BJ (cell line): ENCODE data around the gene HOXA10. TPM values are rescaled to one million over a fixed set of nuclear protein-coding genes. Genes with fewer than 3 reads are reported as not detected.
A peak's percentile ranks its signal among the peaks of the same experiment; 100 is the strongest.

ENCODE experiments used
- CTCF ChIA-PET: fragments of 350-600 bp; formaldehyde crosslinking; extraction: SDS; loops from one replicate; lab custom pipeline; 2021; ENCODE audit warnings: antibody characterized with exemption, inconsistent platforms; lab: Yijun Ruan, JAX
- POLR2A ChIA-PET: fragments of 300-600 bp; sonication (Branson Sonifier 250); formaldehyde crosslinking; extraction: SDS; loops from one replicate; lab custom pipeline; 2021; ENCODE audit warnings: antibody characterized with exemption; lab: Charles Lee
- DNase-seq: peaks from one replicate; pipeline ENCODE4 v3.0.0-alpha.2; 2011; ENCODE audit warnings: low read depth
- H3K27me3 ChIP-seq: 2 replicates; pipeline ENCODE4 v1.6.0; 2011; ENCODE audit warnings: low read length; ENCODE audit not compliant: control insufficient read depth, insufficient read depth
- H3K36me3 ChIP-seq: 2 replicates; pipeline ENCODE4 v1.5.1; 2011; ENCODE audit warnings: low read length; ENCODE audit not compliant: control insufficient read depth, insufficient read depth
- H3K4me3 ChIP-seq: 2 replicates; pipeline ENCODE4 v1.5.1; 2011; ENCODE audit warnings: low read depth, mild to moderate bottlenecking, control low read depth, low read length
- polyA plus RNA-seq: library from polyadenylated mRNA; depleted of rRNA; stranded (reverse); fragments of >200 nt; gene quantifications from 2 replicates; pipeline ENCODE4 v1.2.3, GENCODE V29; 2011
- TF ChIP-seq, protein P1 (sequence below): IDR thresholded peaks from 2 replicates; pipeline ENCODE4 v1.5.1; 2011; ENCODE audit warnings: low read depth, mild to moderate bottlenecking, control low read depth, inconsistent platforms, low read length, moderate library complexity; ENCODE audit not compliant: insufficient read depth

HOXA10 gene
- polyA plus RNA-seq, 1 experiment: 54.7 TPM

GRCh38 chr7:27142580-27143022 is 31.5 kb downstream of the HOXA10 start:
- ChIA-PET POLR2A (interaction anchor here (0.6 kb wide), 1 partner anchor 431 kb away, joined by 3 read pairs; no protein-coding TSS in a partner anchor), CTCF (interaction anchor here (0.9 to 5.9 kb wide), 15 partner anchors 8 to 777 kb away, joined by 4 to 59 read pairs (median 11); partner anchors contain the start of genes HOXA3, HOXA4 and HOXA7)
- H3K27me3 ChIP-seq: no peaks in the 10 kb centered on the region
- DNase-seq: no peak
- H3K4me3 ChIP-seq: peak overlapping the region; percentile 50
- TF ChIP-seq, protein P1, sequence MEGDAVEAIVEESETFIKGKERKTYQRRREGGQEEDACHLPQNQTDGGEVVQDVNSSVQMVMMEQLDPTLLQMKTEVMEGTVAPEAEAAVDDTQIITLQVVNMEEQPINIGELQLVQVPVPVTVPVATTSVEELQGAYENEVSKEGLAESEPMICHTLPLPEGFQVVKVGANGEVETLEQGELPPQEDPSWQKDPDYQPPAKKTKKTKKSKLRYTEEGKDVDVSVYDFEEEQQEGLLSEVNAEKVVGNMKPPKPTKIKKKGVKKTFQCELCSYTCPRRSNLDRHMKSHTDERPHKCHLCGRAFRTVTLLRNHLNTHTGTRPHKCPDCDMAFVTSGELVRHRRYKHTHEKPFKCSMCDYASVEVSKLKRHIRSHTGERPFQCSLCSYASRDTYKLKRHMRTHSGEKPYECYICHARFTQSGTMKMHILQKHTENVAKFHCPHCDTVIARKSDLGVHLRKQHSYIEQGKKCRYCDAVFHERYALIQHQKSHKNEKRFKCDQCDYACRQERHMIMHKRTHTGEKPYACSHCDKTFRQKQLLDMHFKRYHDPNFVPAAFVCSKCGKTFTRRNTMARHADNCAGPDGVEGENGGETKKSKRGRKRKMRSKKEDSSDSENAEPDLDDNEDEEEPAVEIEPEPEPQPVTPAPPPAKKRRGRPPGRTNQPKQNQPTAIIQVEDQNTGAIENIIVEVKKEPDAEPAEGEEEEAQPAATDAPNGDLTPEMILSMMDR: no peak
- peaks cover 1% of the 10 kb centered on the region; the same call in 1 of the 2 replicates for H3K36me3 ChIP-seq

DNA sequence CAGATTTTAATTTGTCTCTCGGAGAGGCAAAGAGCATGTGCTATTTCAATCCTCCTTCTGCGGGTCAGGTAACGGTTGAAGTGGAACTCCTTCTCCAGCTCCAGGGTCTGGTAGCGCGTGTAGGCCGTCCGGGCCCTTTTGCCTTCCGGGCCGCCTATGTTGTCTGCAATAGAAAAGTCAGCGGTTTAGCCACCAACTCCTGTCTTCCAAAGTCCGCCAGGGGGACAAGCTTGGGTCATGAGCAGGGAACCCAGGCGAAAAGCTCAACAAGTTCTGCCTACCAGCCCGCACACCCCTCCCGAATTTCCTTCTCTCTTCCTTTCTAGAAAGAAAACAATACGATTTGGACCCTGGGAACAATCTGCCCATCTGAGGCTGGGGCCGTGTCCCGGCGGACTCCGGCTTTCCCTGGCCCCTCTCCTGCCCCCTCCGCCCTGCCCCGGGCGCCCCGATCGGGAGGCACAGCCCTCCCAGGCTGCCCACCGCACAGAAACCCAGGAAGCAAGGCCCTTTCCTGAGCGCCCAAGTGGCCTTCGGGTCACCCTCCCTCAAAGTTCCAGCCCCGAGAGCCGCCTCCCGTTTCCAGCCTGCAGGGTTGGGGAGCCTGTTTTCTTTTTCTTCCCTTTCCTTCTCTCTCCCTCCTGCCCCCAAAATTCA is 32.1 kb downstream of the HOXA10 start:
- DNase-seq: no peak
- ChIA-PET CTCF (interaction anchor here (0.9 to 5.9 kb wide), 12 partner anchors 8 to 777 kb away, joined by 4 to 59 read pairs (median 10); partner anchors contain the start of genes HOXA3 and HOXA4), POLR2A (interaction anchor here (0.6 kb wide), 1 partner anchor 430 kb away, joined by 3 read pairs; no protein-coding TSS in a partner anchor)
- Histone ChIP-seq H3K27me3 (no peaks in the 10 kb centered on the region), H3K4me3 (peak overlapping the region; percentile 50), H3K36me3 (peaks cover 1% of the 10 kb centered on the region; the same call in 1 of the 2 replicates)
- TF ChIP-seq, protein P1: no peak

DNA sequence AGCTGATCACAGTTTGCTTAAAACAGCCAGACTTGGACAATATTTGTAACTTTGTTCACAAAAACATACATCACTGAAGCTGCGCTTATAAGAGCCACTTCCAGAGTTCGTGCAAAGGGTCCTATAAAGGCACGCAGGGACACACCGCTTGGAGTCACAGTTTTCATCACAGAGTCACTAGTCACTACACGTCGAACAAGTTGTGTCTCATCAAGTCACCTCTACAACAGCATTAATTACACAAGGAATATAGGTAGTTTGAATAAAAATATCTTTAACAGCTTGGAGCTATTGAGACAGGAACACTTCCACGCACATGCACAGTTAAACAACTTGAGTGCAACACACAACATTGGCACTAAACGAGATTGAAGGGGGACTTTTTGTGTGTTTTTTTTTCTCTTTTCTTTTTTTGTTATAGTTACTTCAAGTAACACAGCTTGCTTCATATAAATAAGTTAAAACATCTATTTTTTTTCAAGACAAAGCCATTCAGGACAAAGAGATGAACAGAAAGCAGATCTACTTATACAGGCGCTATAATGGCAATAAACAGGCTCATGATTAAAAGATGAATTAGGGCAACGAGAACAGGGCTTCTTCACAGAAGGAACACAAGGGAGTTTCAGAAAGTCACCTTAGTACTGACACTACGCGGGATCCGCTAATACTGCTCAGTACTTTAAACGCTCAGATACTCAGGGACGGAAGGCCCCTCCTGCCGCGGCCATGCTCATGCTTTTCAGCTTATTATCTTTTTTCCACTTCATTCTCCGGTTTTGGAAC is 32.8 kb downstream of the HOXA10 start:
- CTCF ChIA-PET: interaction anchor here (1.0 to 5.9 kb wide), 5 partner anchors 9 to 287 kb away, joined by 3 to 59 read pairs (median 7); partner anchors contain the start of gene HOXA4
- H3K4me3 ChIP-seq: no peak overlapping the region
- POLR2A ChIA-PET: no interaction called here
- no peak for DNase-seq
- no peaks in the 10 kb centered on the region for H3K27me3 ChIP-seq
- TF ChIP-seq, protein P1: no peak
- peaks cover 1% of the 10 kb centered on the region; the same call in 1 of the 2 replicates for H3K36me3 ChIP-seq

DNA sequence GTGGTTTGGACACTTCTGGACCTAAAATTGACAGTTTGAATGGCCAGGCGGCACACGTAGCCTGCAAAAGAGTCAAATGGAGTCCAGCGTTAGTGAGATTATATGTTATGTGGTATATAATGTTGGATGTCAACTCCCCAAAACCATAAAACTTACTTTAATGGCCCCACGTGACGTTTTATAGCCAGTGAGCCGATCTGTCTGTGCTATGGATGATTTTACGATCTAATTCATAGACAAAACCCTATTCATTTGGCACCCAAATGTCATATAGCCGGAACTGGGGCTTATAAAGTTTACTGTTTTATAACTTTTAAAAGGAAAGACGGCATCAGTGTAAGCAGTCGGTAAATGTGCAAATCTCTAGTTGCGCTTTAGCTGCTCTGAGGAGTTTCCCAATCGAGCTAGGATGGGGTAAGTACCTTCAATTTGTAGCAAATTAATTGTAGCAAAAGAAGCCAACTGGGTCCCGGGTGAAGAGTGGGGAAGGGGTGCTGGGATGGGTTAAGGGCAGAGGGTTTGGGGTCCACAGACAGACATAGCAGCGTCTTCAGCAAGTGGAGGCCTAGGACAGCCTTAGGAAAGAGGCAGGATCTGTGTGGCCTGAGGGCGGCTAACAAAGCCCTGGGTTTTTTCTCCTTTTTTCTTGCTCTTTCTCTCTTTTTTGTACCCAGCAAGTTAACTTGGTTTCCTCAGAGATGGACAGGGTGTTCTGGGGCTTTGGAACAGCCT is 33.8 kb downstream of the HOXA10 start:
- no peak overlapping the region for H3K4me3 ChIP-seq
- H3K36me3 ChIP-seq: no peaks in the 10 kb centered on the region
- no peak for DNase-seq
- TF ChIP-seq, protein P1: no peak
- CTCF ChIA-PET: interaction anchor here (1.0 to 5.9 kb wide), 5 partner anchors 9 to 286 kb away, joined by 3 to 59 read pairs (median 7); partner anchors contain the start of gene HOXA4
- no peaks in the 10 kb centered on the region for H3K27me3 ChIP-seq
- POLR2A ChIA-PET: no interaction called here
